Skin epidermis (tissue), 12 donors: ENCODE results near the gene ANGEL1.

Experiments used
- H3K27ac ChIP-seq, 21 experiments: fragments of 200-600 bp; sonication (generic) in 11 of 21; one replicate each; pipeline ENCODE4 v1.5.0; 2020; ENCODE audit warnings: mild to moderate bottlenecking in 3 of 21, inconsistent platforms in 2 of 21, moderate library complexity in 2 of 21
- H3K4me3 ChIP-seq, 7 experiments: fragments of 200-600 bp; sonication (generic) in 2 of 7; one replicate each; pipeline ENCODE4 v1.5.0; 2020; ENCODE audit warnings: inconsistent platforms in 2 of 7, mild to moderate bottlenecking in 2 of 7, moderate library complexity in 1 of 7

Gene ANGEL1, protein sequence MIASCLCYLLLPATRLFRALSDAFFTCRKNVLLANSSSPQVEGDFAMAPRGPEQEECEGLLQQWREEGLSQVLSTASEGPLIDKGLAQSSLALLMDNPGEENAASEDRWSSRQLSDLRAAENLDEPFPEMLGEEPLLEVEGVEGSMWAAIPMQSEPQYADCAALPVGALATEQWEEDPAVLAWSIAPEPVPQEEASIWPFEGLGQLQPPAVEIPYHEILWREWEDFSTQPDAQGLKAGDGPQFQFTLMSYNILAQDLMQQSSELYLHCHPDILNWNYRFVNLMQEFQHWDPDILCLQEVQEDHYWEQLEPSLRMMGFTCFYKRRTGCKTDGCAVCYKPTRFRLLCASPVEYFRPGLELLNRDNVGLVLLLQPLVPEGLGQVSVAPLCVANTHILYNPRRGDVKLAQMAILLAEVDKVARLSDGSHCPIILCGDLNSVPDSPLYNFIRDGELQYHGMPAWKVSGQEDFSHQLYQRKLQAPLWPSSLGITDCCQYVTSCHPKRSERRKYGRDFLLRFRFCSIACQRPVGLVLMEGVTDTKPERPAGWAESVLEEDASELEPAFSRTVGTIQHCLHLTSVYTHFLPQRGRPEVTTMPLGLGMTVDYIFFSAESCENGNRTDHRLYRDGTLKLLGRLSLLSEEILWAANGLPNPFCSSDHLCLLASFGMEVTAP

DNA sequence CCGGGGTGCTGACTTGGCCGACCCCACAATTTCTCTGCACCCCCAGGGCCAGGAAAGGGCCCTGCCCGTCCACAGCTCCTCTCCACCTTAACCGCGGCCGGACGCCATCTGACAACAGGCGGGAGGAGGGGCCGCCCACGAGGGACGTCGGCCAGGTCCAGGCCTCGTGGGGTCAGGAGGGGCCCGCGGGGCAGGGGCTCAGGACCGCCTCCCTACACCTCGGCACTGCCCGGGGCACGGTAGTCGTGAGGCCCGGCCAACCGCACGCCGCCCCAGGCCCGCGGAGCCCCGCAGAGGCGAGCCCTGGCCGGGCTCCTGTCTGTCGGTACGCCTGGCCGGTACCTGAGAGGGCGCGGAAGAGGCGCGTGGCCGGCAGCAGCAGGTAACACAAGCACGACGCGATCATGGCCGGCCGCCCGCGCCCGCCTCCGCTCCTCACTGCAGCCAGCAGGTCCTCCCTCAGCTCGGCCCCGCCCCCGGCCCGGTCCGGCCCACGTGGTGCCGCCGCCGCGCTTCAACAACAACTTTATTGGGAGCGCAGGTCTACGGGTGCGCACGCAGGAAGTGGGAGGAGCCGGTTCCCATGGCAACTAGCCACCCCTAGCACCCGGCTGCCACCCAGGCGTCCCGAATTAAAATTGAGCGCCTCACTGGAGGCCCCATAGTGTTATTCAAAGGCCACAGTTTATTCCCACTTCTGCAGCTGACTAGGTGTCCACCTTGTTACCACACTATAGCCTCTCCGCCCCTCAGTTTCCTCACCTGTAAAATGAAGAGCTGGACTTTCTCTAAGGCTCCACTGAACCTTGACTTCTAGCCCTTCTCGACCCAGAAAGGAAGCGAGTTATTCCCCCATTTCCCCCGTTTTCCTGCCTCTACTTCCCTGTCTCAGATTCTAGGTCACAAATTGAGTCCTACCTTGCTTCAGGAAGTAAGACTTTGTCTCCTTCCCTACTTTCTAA lies at the start of gene ANGEL1:
Gene ANGEL1, minus strand, starts transcription at position 461 of the 962 bp plus-strand sequence. Its CDS starts 55 bp downstream, at position 406.
- H3K27ac ChIP-seq: peak within 1 kb of the TSS; percentile 52 to 97 (median 85)
- peak within 1 kb of the TSS; percentile 58 to 96 (median 88) for H3K4me3 ChIP-seq

DNA sequence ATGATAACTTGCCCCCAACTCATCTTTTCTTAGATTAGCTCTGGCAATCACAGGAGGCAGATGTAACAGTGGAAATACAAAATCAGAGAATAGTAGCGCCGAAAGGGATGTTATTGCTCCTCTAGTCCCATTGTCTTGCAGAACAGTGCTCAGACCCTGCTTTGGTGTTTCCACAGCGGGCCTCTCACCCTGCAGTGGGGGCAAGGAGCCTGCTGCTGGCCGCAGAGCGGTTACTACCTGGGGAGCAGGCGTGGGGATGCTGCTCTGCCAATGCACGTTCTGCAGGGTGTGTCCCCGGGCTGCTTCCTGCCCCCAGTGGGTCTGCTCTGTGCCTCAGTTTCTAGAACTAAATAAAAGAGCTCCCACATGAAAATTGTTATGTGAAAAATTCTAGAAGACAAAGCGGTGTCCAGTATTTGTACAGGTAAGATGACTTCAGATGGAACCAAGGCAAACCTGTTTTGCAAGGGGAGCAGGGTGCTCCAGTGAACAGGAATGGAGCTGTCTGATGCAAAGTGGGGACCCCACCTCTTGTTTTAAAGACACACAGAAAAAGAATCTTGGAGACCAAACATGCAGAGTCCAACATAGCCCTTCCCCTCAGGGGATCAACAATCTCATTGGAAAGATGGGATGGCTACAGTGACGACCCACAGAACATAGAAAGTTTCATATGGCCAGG lies 49.0 kb upstream of the ANGEL1 start:
- Histone ChIP-seq H3K4me3 (no peak overlapping the region), H3K27ac (no peak overlapping the region)

DNA sequence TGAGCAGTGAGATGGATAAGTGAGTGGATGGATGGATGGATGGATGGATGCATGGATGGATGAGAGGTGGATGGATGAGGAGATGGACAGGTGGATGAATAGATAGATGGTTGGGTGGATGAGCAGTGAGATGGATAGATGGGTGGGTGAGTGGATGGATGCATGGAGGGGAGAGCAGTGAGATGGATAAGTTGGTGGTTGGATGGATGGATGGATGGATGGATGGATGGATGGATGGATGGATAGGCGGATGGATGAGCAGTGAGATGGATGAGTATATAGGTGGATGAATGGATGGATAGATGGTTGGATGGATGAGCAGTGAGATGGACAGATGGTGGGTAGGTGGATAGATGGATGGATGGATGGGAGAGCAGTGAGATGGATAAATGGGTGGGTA lies 44.1 kb upstream of the ANGEL1 start:
- no peak overlapping the region for H3K4me3 ChIP-seq

DNA sequence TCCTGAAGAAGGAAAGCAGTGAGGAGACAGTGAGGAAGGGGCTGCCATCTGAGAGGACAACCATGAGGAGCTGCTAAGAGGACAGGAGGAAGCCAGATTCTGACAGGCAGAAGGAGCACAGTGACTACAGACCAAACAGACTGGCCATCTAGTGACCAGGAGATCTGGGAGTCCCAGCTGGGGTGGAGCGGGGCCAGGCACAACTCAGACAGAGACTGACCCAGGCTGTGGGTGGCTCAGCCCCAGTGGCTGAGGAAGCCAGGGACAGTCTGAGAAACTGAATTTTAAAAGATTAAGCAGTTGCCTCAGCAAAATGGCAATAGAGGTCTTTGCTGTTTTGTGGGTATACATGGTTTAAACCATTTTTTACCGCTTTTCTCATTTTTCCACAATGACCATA lies 42.4 kb upstream of the ANGEL1 start:
- H3K4me3 ChIP-seq: no peak overlapping the region
- H3K27ac ChIP-seq: no peak overlapping the region

More for the DNA sequence above, 44.1 kb upstream of the ANGEL1 start:
- no peak overlapping the region for H3K27ac ChIP-seq

DNA sequence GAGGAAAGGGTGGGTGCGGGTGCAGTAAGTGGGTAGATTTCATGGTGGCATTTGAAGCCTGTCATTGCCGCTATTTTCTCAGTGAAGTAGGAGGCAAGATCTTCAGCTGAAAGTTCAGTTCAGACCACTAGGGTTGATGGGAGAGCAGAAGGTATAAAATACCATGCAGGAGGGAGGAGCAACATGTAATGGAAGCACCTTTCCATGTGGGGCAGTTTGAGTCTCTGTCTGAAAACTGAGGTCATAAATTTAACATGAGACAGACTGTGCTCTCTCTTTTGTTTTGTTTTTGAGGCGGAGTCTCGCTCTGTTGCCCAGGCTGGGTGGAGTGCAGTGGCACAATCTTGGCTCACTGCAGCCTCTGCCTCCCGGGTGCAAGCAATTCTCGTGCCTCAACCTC lies 36.2 kb upstream of the ANGEL1 start:
- no peak overlapping the region for H3K4me3 ChIP-seq
- no peak overlapping the region for H3K27ac ChIP-seq

DNA sequence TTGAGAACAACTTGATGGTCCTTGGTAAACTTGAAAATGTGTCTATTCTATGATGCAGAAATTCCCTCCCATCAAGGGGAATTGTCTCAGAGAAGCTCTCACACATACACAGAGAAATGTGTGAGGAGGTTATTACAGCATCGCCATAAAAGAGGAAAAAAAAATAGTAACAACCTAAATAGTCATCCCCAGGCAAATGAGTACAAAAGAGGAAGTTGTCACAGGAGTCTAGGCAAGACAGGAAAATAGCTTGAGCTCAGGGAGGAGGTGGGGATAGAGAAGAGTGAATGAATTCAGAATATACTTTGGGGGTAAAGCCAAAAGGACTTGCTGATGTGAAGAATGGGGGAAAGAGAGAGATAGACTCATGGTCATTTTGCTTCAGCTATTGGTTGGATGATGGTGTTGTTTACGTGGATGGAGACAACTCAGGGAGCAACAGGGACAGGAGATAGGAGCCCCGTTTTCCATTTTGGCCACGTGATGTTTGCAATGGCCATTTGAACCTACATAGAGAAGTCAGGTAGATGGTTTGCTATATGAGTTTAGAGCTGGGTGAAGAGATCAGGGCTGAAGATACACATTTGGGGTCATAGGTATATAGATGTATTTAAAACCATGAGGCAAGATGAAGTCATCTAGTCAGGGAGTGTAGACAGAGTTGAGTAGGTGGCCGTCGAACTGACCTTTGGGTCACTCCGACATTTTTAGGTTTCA lies 33.8 kb upstream of the ANGEL1 start:
- Histone ChIP-seq H3K27ac (no peak overlapping the region), H3K4me3 (no peak overlapping the region)

DNA sequence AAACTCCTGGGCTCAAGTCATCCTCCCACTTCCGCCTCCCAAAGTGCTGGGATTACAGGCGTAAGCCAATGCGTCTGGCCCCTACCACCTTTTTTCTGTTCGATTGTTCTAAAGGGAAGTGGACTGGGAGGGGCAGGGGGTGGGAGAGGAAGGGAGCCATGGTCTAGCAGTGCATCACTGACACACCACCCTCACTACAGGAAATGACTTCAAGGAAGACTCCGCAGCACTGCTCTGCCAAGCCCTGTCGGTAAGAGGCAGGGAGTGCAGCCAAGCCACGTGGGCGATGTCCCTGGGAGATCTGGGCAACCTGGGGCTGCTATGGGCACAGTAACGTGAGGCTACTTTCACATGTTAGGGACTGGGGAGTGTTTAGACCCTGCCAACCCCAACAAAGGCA lies 31.5 kb upstream of the ANGEL1 start:
- peak overlapping the region in 4 of 21 experiments; percentile 11 to 63 (median 32) for H3K27ac ChIP-seq

DNA sequence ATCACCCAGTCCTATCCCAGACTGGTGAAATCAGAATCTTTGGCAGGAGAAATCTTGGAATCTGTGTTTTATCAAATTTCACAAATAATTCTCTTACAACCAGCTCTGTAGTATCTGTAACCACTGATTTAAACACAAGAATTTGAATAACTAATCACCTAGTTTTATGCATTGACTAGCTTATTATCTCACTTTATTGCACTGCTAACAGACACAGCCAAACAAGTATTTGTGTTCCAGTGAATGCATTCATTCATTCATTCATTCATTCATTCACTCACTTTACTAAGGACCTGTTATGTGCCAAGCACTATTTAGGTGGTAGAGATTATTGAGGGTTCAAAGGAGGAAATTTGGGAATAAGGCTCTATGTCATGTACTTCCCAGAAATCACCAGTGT lies 29.7 kb upstream of the ANGEL1 start:
- H3K27ac ChIP-seq: no peak overlapping the region
- no peak overlapping the region for H3K4me3 ChIP-seq

More for the DNA sequence above, 31.5 kb upstream of the ANGEL1 start:
- H3K4me3 ChIP-seq: no peak overlapping the region

DNA sequence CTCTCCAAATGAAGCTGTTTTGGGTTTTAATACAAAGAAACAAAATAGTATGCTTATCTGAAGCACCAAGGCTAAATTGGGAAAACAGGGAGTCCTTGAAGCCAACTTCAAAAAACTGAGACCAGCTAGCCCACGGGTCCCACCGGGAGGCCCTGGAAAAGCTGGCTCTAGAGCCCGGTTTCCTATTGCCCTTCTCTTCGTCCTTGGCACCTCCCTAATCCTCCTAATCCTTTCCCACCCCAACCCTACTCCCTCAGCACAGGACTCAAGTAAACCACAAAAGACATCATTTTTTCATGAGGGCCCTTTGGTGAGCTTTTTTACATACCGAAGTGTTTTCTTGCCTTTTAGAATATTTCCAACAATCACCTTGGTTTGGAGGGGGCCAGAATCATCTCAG lies 24.8 kb upstream of the ANGEL1 start:
- Histone ChIP-seq H3K27ac (no peak overlapping the region), H3K4me3 (no peak overlapping the region)

DNA sequence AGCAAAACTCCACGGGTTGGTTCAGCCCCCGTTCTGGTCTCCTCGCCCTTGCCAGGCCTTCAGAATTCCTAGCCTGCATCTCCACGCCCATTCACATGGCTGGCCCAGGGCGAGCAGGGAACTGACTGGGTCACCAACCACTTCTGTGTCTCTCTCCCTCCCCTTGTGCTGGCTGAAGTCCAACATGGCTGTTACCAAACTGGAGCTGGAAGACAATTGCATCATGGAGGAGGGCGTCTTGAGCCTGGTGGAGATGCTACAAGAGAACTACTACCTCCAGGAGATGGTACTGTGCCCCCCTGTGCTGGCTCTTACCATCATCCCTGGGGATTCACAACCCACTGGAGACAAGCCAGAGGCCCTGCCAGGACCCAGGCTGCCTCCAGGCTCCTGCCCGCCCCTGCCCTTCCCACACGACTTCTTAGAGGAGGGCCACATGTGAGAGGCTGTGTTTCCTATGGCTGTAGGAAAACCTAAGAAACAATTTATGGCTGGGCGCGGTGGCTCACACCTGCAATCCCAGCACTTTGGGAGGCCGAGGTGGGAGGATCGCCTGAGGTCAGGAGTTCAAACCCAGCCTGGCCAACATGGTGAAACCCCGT lies 23.4 kb upstream of the ANGEL1 start:
- H3K27ac ChIP-seq: no peak overlapping the region
- no peak overlapping the region for H3K4me3 ChIP-seq

DNA sequence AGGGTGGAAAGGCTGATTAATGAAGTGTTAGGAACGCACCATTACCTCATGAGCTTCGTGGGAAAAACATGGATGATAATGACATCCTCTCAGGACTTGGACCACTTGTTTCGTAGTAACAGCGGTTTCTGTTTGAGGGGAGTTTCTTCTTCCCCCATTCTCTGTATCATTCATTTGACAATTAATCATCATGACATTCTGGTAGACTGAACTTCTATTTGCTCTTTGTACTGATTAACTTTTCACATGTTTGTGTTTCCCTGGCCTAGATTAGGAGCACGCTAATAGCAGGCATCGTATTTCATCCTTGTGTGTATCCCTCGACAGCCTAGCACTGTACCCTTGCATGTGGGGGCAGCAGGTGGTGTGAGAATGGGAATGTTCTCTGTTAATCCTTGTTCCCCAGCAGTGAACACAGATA lies 21.6 kb upstream of the ANGEL1 start:
- Histone ChIP-seq H3K4me3 (no peak overlapping the region), H3K27ac (no peak overlapping the region)

DNA sequence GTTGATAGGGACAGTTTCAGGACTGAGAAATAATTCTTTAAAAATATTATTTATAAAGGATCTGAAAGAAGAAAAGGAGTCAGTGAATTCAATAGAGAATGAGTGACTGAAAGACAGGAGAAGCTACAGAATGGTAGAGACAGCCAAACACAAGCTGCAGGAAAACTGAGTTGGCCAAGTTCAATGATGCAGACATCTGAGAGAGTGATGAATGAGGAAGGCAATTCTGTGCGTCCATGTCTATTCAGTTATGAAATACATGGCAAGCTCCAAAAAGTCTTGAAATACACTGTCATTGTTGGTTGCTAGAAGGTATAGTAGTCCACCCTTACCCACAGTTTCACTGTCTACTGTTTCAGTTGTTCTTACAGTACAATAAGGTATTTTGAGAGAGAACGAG lies 20.3 kb upstream of the ANGEL1 start:
- no peak overlapping the region for H3K27ac ChIP-seq
- no peak overlapping the region for H3K4me3 ChIP-seq

DNA sequence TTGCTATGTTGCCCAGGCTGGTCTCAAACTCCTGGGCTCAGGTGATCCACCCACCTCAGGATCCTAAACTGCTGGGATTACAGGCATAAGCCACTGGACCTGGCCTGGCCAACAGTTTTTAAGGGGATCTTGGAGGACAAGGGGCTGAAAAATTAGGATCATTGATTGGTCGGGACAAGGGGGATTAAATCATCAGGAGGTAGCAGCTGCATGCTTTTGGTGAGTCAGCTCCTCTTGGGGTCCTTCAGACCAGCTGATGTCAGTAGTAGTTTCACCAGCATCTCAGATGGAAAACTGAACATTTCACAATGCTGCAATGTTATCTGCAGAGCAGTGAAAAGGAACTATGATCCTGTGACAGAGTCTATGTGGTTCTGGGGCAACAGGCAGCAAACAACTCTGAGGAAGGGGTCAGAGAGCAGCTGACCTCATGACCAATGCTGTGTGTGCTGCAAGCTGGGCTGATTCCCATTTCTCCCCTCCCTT lies 19.9 kb upstream of the ANGEL1 start:
- H3K27ac ChIP-seq: peak overlapping the region in 1 of 21 experiments; percentile 6
- H3K4me3 ChIP-seq: no peak overlapping the region

DNA sequence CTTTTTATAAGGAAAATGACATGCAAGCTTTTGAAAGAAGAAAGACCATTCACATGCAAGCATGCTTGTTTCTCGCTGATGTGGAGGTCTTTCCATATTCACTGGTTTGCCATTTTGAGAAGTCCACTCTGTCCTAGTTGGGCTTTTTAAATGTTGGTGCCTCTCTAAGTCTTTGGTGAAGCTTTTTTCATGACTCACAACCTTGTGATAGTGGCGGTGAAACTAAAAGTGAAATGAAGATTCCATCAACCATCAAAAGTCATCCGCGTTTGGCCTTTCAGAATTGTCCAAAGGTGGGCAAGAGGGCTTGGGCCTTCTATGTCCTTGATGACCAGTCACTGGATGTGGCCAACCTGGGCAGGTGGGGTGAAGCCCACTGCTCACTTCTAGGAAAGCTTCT lies 17.9 kb upstream of the ANGEL1 start:
- Histone ChIP-seq H3K27ac (no peak overlapping the region), H3K4me3 (no peak overlapping the region)

DNA sequence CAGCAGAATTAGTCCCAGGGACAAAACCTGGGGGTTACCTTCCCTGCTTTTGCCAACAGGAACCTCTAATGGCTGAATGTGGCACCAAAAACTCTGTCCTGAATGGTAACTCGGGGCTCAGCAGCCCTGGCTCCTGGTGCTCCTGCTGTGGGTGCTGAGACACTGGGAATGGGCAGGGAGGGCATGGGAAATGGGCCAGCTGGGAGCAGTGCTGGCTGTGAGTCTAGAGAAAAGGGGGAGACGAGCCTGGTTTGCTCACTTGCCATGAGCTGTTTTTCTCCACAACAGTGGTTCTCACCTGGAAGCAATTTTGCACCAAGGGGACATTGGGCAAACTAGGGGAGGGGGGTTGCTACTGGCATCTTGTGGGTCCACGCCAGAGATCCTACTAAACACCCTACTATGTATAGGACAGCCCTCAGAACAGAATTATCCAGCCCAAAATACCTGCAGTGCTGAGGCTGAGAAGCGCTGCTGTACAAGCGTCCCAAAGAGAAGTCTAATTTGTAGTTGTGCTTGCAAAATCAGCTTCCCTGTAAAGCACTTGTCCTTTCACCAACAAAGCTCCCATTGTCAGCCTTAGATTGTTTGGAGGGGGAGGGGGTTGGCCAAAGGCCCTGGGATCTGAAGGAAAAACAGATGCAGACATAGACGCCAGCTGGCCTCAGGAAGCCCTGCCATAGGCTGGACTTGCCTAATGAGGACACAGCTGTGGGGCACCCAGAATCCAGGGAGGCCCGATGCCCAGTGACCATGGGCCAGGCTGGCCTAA lies 17.2 kb upstream of the ANGEL1 start:
- H3K27ac ChIP-seq: peak overlapping the region in 8 of 21 experiments; percentile 8 to 59 (median 34)
- H3K4me3 ChIP-seq: no peak overlapping the region

DNA sequence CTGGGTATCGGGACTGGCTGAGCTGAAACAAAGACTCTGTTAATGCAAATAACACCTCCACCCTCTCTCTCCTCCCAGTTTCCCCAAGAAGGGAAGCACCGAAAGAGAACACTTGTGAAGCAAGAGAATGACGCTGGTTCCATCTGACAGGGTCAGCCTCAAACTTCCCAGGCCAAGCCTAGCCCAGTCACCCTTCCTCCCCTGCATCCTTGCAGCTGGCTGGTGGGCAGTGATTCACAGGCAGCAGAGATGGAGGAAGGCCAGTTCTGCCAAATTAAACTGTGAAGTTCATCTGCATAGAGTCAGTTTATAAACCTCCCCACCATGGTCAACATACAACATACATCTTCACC lies 16.3 kb upstream of the ANGEL1 start:
- Histone ChIP-seq H3K4me3 (no peak overlapping the region), H3K27ac (peak overlapping the region in 7 of 21 experiments; percentile 8 to 59 (median 39))

DNA sequence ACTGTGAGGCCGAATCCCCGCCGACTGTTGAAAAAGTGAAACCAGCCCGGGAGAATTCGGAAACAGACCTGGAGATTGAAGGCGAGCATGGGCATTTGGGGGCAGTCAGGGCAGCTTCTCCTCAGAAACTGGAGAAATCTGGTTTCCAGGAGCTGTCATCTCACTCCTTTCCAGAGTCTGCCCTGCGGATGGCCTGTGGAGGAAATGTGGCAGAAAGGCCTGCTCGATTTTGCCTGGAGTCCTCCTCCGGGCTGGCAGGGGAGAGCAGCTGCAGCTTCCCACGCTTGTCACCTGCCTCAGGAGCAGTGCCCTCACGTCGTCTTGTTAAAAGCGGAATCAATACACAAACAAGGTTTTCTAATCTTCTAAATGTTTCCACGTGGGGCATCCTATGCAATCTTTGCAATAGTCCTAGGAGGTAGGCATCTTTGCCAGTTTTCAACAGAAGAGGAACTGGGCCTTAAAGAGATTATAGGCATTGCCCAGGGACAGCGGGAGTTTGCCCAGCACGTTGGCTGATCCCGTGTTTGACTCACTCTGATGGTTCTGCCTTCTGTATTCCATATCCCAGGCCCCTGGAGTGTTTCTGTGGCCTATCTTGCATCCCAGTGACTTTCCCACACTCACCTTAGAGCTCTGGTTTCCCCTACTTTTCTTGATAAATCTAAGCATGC lies 15.8 kb upstream of the ANGEL1 start:
- peak overlapping the region in 9 of 21 experiments; percentile 26 to 63 (median 39) for H3K27ac ChIP-seq
- H3K4me3 ChIP-seq: peak overlapping the region in 3 of 7 experiments; percentile 3 to 5 (median 4)
